Activated B cell treated with CpG ODN at 0.5 μM for 24 hours (primary cell): ENCODE data around the gene SHF. TPM values are rescaled to one million over a fixed set of nuclear protein-coding genes. Genes with fewer than 3 reads are reported as not detected.

Experiments
- ATAC-seq: fragments of 200-7000 bp; cut with Tn5 transposase; one replicate; pipeline ENCODE4 v1.10.0; 2021; ENCODE audit warnings: low read depth, mild to moderate bottlenecking, moderate library complexity
- CTCF ChIA-PET: fragments of 350-600 bp; sonication (Branson Sonifier 250); formaldehyde crosslinking; loops from one replicate; lab custom pipeline; 2021; ENCODE audit warnings: antibody characterized with exemption; lab: Charles Lee
- POLR2A ChIA-PET: fragments of 350-600 bp; sonication (Branson Sonifier 250); formaldehyde crosslinking; loops from one replicate; lab custom pipeline; 2021; ENCODE audit warnings: antibody characterized with exemption; lab: Charles Lee
- DNase-seq: peaks from one replicate; pipeline ENCODE4 v3.0.0; 2022
- H3K27ac Mint-ChIP-seq: one replicate; pipeline ENCODE4 v1.8.0; 2020; ENCODE audit warnings: mixed read lengths
- H3K27me3 Mint-ChIP-seq: one replicate; pipeline ENCODE4 v1.8.0; 2021; ENCODE audit warnings: mixed read lengths
- H3K36me3 Mint-ChIP-seq: one replicate; pipeline ENCODE4 v1.8.0; 2021; ENCODE audit warnings: low read depth, mixed read lengths
- H3K4me1 Mint-ChIP-seq: one replicate; pipeline ENCODE4 v1.8.0; 2021; ENCODE audit warnings: mixed read lengths
- H3K4me3 Mint-ChIP-seq: one replicate; pipeline ENCODE4 v1.8.0; 2020; ENCODE audit warnings: mild to moderate bottlenecking, mixed read lengths
- H3K9me3 Mint-ChIP-seq: one replicate; pipeline ENCODE4 v1.8.0; 2020; ENCODE audit warnings: mixed read lengths
- intact Hi-C: fragments of 100-400 bp; cut with micrococcal nuclease; formaldehyde crosslinking; loops from one replicate; pipeline ENCODE4 v1.15.1; 2024
- total RNA-seq: library from RNA; stranded (reverse); gene quantifications from 2 replicates; pipeline ENCODE4 v1.2.3, GENCODE V29; 2022
- TF ChIP-seq, protein P1 (sequence below): fragments of 200-600 bp; IDR thresholded peaks from one replicate; pipeline ENCODE4 v1.8.0; 2022; ENCODE audit warnings: antibody characterized with exemption, mild to moderate bottlenecking

The SHF gene
- total RNA-seq, 1 donor from 2014 or later: 8.5 TPM

- intact Hi-C loops: no loop called here
- no peak overlapping the region for H3K4me3 Mint-ChIP-seq
- no peaks in the 10 kb centered on the region for H3K9me3 Mint-ChIP-seq
- H3K27ac Mint-ChIP-seq: no peak overlapping the region
- peaks cover 4% of the 10 kb centered on the region for H3K36me3 Mint-ChIP-seq
- no peak for ATAC-seq
- ChIA-PET CTCF (interaction anchor here (0.9 kb wide), 1 partner anchor 15 kb away, joined by 3 read pairs; no protein-coding TSS in a partner anchor), POLR2A (interaction anchor here (1.5 kb wide), 1 partner anchor 15 kb away, joined by 3 read pairs; no protein-coding TSS in a partner anchor)
- DNase-seq: no peak
- TF ChIP-seq, protein P1, sequence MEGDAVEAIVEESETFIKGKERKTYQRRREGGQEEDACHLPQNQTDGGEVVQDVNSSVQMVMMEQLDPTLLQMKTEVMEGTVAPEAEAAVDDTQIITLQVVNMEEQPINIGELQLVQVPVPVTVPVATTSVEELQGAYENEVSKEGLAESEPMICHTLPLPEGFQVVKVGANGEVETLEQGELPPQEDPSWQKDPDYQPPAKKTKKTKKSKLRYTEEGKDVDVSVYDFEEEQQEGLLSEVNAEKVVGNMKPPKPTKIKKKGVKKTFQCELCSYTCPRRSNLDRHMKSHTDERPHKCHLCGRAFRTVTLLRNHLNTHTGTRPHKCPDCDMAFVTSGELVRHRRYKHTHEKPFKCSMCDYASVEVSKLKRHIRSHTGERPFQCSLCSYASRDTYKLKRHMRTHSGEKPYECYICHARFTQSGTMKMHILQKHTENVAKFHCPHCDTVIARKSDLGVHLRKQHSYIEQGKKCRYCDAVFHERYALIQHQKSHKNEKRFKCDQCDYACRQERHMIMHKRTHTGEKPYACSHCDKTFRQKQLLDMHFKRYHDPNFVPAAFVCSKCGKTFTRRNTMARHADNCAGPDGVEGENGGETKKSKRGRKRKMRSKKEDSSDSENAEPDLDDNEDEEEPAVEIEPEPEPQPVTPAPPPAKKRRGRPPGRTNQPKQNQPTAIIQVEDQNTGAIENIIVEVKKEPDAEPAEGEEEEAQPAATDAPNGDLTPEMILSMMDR: no peak
- H3K27me3 Mint-ChIP-seq: no peaks in the 10 kb centered on the region
- H3K4me1 Mint-ChIP-seq: peaks cover 15% of the 10 kb centered on the region
Measured at GRCh38 chr15:45183511-45183910, 4.3 kb downstream of the SHF start.

DNA sequence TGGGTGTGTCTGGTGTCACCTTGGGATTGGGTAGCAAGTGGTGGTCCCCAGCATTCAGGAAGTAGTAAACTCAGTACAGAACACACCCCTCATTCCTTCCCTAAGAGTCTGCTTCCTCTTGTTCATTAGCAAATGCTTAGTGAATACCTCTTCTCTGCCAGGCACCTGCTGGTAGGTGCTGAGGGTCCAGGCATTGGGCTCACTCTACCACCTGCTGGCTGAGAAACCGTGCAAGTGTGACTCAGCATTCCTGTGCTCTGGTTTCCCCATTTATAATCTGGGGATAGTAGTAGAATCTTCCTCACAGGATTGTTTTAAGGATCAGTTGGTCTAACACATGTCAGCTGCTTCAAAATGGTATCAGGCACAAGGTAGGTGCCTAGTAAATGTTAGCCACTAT, 4.8 kb downstream of the SHF start:
- H3K4me1 Mint-ChIP-seq: peaks cover 12% of the 10 kb centered on the region
- intact Hi-C loops: no loop called here
- DNase-seq (no peak), ATAC-seq (no peak)
- TF ChIP-seq, protein P1: no peak
- H3K27me3 Mint-ChIP-seq: no peaks in the 10 kb centered on the region
- ChIA-PET CTCF (interaction anchor here (1.0 kb wide), 1 partner anchor 20 kb away, joined by 5 read pairs; no protein-coding TSS in a partner anchor), POLR2A (interaction anchor here (1.5 kb wide), 1 partner anchor 15 kb away, joined by 3 read pairs; no protein-coding TSS in a partner anchor)
- no peak overlapping the region for H3K4me3 Mint-ChIP-seq
- no peaks in the 10 kb centered on the region for H3K9me3 Mint-ChIP-seq
- H3K27ac Mint-ChIP-seq: no peak overlapping the region
- no peaks in the 10 kb centered on the region for H3K36me3 Mint-ChIP-seq

GRCh38 chr15:45181491-45182285, 6.1 kb downstream of the SHF start:
- no peak overlapping the region for H3K27ac Mint-ChIP-seq
- intact Hi-C loops: no loop called here
- H3K36me3 Mint-ChIP-seq: no peaks in the 10 kb centered on the region
- no peaks in the 10 kb centered on the region for H3K27me3 Mint-ChIP-seq
- ChIA-PET CTCF (interaction anchor here (1.0 to 2.0 kb wide), 2 partner anchors 18 to 19 kb away, joined by 5 to 16 read pairs; no protein-coding TSS in a partner anchor), POLR2A (interaction anchor here (0.6 to 1.3 kb wide), 2 partner anchors 19 kb away, joined by 3 to 6 read pairs; no protein-coding TSS in a partner anchor)
- ATAC-seq (no peak), DNase-seq (no peak)
- TF ChIP-seq, protein P1: no peak
- H3K9me3 Mint-ChIP-seq: no peaks in the 10 kb centered on the region
- peaks cover 8% of the 10 kb centered on the region for H3K4me1 Mint-ChIP-seq
- H3K4me3 Mint-ChIP-seq: no peak overlapping the region

GRCh38 chr15:45180648-45181436, 6.9 kb downstream of the SHF start:
- Mint-ChIP-seq H3K9me3 (no peaks in the 10 kb centered on the region), H3K27ac (no peak overlapping the region), H3K27me3 (no peaks in the 10 kb centered on the region), H3K4me3 (no peak overlapping the region), H3K4me1 (peaks cover 5% of the 10 kb centered on the region), H3K36me3 (no peaks in the 10 kb centered on the region)
- POLR2A ChIA-PET: interaction anchor here (0.5 to 1.3 kb wide), 3 partner anchors 19 to 211 kb away, joined by 3 to 6 read pairs (median 3); no protein-coding TSS in a partner anchor
- intact Hi-C loops: no loop called here
- DNase-seq (no peak), ATAC-seq (no peak)
- TF ChIP-seq, protein P1: no peak
- CTCF ChIA-PET: interaction anchor here (0.7 to 2.0 kb wide), 8 partner anchors 14 to 219 kb away, joined by 3 to 16 read pairs (median 4); no protein-coding TSS in a partner anchor
